IPS-NIHi11 (cell line): ENCODE measurements around the gene GNAQ.
"Not testable (repeated sequence)": the region's sequence is repeated elsewhere in the genome, so short reads cannot be mapped to it uniquely, and the experiment has no call there.

Source experiments
- DNase-seq: peaks from one replicate; pipeline ENCODE4 v3.0.0; 2012; ENCODE audit warnings: mixed read lengths, low spot score

Gene GNAQ

DNA sequence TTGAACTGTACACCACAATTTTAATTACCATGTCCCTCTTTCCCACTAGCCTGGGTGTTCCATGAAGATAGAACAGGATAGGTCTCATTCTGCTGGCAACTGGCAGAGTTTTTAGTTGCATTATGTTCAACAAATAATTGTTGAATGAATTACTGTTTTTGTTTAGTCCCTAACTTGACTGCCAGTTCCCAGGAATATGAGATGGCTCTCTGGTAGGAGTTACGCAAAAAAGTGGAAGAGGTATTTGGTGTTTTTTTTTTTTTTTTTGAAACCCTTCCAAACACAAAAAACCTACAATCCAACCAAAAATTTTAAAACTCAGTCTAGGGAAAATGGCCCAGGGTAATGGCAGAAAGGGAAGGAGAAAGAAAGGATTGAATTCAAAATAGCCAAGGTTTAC lies 153.6 kb downstream of the GNAQ start:
- DNase-seq = no peak

DNA sequence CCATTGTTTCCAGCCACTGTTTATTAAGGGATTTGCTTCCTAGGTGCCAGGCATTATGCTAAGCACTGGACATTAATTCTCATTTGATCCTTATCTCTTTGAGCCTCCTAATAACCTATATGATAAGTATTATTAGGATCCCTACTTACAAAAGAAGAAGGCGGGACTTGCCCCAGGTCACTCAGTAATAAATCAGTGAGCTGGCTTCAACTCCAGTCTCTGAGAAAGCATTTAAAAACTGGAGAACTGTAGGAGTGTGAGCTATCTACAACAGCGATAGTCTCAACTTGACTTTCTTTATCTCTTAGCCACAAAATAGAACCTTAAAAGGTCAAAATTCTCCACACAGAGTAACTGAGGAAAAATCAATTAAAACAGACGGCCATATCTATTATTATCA lies 155.0 kb downstream of the GNAQ start:
- no peak for DNase-seq

DNA sequence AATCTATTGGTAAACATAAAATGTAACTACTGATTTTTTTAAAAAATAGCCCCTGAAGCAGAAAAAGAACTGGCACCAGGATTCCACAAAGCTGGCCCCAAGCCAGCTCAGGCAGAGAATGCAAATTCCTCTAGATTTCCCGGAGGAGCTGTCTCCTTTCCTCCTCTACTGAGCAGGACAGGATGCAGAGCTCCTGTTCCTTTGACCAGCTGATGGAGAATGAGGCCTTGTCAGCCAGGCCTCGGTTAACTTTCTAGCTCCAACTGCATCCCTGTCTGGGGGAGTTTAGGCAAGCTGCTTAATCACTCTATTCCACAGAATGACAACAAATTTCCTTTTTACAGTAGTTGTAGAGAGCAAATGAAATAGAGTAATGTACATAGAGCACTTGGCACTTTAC lies 155.5 kb downstream of the GNAQ start:
- DNase-seq = peak; percentile 34

DNA sequence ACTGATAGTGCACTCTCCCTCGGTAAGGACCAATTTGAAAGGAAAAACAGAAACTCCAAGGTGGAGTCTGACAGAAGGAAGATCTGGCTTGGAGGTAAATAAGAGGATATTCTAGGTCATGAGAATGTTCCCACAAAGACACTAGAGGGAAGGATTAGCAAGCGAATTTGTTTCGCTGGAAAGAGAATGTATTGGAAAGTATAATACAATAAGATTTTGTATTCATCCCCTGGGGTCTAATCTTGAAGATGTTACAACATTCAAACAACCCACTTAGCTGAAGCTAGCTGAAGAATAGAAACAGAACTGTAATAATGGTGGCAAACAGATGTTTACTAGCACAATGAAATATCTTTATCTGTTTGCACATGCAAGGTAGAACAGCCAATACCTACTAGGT lies 158.7 kb downstream of the GNAQ start:
- no peak for DNase-seq

DNA sequence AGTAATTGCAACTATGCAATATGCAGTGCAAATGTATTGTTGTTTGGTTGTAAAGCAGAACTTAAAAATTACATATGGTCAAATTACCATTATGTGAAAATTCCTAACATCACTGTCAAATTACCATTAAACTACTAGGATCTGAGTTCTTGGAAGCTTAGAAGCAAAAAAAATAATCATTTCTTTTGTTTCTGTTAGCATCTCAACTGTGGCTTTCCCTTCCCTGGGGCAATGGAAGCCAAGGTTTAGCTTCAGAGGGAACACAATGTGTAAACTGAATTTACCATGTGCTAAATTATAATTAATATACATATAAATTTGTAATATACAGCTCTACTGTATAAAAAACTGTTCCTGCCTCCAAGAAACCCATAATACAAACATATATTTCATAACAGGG lies 159.4 kb downstream of the GNAQ start:
- no peak for DNase-seq

DNA sequence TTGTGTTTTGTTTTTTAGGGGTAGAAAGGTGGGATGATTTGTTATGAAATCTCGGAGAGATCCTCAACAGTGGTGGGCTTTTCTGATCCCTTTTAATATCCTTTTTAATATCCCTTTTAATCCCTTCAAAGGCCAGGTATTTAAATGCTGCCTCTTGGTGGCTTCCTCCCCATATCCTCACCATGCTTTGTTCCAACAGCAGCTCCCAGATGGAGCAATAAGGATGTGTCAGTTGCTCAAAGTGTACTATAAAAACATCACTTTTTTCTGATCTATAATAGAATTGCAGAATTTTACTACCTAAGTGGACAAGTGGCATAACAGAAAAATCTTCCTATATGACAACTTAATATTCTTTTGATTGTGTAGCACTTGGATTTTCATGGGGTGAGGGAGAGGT lies 160.1 kb downstream of the GNAQ start:
- DNase-seq = no peak

DNA sequence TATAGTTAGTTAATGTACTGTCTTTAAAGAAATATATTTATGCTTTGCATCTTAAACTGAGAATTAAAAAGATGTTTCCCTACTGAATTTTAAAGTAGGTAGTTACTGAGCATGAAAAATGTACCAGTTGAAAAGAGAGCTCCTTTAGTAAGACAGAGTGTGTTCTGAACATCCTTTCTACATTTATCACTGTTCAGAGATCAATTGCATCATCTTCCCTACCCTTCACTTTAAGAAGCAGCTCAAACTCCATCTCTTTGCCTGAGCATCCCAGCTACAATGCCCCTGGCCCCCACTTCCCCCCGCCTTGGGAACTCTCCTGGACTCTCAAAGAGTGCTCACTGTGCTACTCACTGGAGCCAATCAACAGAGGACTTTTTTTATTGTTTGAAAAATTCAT lies 164.7 kb downstream of the GNAQ start:
- DNase-seq = no peak

DNA sequence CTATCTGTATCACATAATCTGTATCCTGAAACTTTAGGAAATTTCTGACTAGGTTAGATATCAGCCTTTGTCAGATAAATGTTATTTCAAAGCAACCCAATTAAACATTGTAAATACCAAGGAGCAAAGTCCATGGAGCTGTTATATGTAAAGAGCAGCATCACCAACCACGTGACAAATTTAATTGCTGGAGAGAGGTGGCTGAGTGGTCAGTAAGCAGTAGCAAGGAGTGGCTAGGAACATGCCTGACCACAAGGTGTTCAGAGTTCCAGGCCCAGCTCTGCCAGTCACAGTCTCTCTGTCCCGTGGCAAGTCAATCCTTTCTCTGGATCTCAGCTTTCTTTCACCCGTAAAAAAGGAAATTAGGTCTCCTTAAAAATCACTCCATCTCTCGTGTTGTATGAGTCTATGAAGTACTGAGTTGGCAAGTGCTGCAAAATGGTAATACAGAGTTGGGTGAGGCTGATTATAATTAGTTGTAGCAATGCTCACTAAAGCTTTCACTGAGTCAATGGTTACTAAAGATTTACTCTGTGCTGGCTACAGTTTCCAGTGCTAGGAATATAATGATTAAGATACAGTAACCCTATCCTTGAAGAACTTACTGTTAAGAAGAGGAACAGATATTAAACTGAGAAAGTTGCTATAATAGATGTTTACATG lies 166.1 kb downstream of the GNAQ start:
- DNase-seq = no peak

DNA sequence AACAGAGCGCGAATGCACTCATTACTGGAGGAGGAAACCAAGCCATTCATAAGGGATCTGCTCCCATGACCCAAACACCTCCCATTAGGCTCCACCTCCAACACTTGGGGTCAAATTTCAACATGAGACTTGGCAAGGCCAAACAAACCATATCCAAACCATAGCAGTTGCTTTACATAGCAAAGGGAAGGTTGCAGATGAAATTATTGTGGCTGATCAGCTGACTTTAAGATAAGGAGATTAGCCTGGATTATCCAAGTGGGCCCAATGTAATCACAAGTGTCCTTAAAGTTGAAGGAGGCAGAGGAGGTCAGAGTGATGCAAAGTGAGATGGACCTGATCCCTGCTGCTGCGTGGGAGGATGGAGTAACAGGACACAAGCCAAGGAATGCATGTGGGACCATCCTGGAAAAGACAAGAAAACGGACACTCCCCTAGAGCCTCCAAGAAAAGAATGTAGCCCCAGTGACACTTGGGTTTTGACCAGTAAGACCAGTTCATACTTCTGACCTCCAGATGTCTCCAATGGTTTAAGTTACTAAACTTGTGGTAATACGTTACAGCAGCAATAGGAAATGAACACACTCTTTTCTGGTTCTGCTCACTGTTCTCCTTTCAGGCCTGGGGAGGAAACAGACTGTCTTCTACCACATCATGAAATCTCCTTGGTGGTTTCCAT lies 167.3 kb downstream of the GNAQ start:
- DNase-seq = no peak

DNA sequence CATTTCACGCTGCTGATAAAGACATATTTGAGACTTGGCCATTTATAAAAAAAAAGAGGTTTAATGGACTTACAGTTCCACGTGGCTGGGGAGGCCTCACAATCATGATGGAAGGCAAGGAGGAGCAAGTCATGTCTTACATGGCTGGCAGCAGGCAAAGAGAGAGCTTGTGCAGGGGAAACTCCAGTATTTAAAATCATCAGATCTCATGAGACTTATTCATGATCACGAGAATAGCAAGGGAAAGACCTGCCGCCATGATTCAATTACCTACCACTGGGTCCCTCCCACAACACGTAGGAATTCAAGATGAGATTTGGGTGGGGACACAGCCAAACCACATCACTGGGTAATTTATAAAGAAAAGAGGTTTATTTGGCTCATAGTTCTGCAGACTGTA lies 168.0 kb downstream of the GNAQ start:
- not testable (repeated sequence) for DNase-seq

DNA sequence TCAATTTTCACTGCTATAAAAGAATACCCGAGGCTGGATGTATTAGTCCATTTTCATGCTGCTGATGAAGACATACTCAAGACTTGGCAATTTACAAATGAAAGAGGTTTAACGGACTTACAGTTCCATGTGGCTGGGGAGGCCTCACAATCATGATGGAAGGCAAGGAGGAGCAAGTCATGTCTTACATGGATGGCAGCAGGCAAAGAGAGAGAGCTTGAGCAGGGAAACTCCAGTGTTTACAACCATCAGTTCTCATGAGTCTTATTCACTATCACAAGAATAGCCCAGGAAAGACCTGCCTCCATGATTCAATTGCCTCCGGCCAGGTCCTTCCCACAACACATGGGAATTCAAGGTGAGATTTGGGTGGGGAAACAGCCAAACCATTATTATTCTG lies 170.7 kb downstream of the GNAQ start:
- not testable (repeated sequence) for DNase-seq

DNA sequence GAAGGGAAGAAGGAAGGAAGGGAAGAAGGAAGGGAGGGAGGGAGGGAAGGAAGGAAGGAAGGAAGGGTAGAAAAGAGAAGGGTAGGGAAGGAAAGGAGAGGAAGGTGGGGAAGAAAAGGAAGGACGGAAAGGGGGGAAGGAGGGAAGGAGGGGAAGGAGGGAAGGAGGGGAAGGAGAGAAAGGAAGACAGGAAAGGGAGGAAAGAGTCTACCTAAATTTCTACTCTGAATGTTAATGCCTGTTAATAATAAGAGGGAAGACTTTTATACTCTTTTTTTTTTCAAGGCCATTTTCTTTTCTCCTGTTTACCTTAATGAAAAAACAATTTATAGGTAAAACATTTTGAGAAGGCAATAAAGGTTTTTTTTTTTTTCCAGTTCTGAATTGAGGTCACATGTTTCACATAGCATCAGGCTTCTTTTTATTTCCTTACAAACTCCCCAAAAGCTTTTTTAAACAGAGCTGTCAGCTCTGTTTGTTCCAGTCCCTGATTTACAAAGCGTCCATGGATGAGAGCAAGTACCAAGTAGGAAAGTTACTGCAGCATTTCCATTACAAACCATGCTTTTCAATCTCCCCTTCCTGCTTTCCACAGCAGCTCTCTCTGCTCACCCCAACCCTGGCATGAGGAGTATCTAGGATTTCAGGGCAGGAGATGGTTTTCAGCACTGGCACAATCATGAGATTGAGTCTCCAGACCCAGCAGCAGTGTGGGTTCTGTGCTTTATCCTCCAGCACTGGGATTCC lies 173.9 kb downstream of the GNAQ start:
- no peak for DNase-seq

DNA sequence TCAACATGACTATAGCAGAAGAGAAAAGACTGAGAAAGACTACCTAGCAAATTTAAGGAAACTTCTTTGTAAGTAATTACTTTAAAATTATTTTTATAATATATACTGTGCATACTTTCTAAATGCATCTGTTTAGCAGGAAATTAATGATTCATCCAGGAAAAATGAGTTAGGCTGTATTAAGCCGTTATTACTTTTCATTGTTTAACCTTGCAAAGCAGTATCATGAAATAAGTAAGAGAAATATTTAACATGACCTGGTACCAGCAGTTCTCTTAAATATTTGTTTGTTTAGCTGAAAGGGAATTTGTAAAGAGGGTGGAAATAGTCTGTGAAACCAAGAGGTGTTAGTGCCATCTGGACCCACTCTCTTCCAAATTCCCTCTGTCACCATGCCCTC lies 175.0 kb downstream of the GNAQ start:
- no peak for DNase-seq

DNA sequence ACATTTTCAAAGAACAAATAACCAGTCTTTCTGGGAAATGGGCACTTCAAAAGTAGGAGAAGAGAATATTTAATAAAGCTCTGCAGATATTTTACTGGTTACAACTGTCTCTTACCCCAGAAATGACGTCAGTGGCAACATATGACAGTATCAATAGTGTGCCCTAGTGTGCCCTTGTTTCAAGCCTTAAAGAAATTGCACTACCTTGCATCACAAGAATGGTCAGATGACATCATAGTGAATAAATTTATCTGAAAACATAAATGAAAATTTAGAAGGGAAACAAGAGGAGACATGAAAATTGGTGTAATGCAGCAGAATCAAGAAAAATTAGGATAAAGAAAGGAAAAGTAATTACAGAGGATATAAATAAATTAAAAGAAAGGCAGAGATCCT lies 176.7 kb downstream of the GNAQ start:
- DNase-seq = no peak

DNA sequence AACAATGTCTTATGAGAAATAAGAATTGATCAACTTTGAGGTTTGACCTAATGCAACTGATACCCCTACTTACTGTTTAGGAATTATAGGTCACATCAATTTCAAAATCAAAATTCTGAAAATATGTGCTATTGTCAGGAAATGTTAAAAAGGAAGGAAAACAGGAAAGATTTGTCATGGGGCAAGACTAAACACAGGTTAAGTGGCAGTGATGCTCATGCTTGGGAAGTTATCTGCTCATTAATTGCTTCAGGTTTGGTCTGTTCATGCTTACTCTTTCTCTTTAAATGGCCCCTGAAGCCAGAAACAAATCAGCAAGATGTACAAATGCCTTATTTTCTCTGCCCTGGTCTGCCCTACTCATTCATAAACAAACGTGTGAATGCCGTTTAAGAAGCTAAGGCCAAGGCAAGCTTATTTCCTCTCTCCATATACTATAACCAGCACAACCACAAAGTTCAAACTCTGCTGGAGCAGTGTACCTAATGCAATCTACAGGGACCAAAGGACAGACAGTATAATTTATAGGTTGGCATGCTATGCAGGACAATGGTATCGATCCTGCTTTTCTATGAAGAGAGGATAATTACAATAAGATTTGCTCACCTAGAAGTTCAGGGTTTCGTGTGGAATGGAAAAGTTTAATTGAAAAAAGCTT lies 177.2 kb downstream of the GNAQ start:
- DNase-seq = no peak

DNA sequence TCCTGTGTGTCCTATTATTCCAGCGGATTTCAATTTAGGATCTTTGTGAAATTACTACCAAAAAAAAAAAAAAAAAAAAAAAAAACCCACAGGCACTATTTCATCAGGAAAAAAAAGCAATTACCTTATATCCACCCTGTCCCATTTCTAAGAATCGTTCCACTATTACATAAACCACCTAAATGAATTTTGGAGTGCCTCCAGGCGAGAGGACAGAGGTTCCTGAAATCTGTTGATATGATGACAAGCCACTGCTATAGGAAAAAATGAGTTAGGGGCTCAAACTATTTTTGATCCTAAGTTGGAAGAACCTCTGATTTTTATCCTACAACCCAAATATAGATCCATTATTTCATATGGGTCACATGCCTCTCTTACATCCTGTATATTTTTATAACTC lies 177.9 kb downstream of the GNAQ start:
- no peak for DNase-seq

DNA sequence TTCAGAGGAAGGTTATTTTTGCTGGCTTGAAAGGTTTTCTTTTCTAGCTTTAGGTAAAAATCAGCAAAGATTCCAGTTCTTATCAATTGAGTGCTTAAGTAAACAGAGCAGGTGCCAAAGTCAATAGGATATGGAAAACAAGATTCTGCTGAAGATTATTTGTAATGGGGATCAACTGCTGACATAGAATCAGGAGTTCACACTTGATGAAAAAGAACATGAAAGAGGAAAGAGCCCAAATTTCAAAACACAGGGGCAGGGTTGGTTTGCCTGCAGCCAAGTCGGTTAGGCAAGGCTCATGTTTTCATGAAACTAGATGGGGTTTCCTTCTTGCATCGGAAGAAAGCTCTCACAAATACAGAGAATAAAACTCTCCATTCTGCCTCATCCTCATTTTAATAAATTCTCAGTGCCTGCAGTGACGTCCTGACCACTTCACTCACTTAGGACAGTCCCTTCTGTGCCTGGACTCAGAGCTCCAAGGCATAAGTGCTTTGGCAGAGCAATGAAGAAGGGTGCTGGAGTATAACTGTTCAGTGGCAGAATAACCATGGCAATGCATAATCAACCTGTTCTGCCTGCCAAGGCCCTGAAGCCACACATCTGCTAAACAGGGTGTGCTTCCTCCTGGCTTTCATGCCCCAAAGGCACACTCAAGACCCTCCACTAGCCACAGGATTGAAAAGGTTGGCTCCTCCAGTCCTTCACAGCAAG lies 179.6 kb downstream of the GNAQ start:
- DNase-seq = no peak

DNA sequence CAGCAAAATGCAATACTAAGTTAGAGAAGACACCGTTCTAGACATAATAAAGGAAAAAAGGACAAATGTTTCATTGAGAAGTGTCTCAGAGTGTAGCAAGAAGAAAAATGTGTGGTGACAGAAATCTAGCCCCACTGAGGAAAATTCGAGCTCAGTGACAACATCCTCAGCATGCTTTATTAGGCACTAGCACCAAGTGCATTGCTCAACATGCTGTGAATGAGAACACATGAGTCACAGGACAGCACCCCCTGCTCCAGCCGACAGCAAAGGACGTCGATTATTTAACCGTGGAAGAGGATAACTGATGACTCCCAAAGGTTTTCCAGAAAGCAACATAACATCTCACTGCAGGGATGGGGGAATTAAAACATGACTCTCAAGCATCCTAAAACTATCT lies 182.7 kb downstream of the GNAQ start:
- no peak for DNase-seq

DNA sequence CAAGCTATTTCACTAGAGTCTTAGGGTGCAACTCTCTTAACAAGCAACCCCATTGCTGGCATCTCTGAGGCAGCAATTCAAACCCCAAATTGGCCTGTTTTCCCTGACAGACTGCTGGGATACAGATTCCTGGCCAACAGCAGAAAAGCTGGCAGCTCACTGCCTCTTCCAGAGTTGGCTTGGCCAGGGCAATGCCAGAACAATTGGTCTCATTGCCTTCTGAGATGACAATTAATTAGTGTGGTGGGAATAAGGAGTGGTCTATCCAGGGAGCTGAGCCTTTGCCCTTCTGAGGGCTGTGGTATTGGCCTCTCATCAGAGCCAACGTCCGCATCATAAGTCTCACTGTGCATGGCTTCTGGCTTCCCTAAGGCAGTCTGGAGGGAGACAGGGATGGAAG lies 183.2 kb downstream of the GNAQ start:
- no peak for DNase-seq

DNA sequence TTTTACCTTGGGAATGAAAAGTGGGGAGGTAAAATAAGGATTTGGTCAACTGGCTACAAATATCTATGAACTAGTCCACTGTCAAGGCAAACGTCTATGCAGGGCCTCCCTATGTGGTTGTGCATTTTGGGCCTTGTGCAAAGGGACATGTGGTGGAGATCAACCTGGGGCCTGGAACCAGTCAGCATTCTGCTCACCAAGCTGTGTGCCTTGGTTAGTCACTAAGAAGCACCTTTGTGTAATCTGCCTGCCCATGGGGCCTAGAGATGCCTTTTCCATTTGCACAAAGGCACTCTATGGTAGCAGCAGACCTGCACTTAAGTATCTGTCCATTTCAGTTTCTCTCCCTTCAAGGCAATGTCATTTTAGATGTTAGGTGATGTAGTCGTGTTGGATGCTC lies 184.0 kb downstream of the GNAQ start:
- no peak for DNase-seq

DNA sequence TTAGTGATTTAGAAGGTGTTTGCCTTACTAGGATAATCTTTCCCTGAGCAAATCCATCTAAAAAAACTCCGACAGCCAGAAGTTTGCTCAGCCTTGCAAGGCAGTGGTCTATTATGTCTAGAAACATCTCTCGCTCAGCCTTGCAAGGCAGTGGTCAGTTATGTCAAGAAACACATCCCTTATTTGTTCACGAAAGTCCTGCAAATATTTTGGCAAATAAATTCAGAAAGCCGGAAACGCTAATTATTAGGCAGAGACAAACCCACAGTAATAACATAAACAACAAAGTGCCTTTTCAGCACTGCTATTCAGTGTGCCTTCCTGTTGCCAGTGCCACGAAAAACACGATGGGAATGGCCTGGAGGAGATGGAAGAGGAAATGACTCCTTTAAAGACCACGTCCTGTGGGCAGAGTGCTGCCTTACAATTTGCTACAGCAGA lies 184.5 kb downstream of the GNAQ start:
- no peak for DNase-seq

DNA sequence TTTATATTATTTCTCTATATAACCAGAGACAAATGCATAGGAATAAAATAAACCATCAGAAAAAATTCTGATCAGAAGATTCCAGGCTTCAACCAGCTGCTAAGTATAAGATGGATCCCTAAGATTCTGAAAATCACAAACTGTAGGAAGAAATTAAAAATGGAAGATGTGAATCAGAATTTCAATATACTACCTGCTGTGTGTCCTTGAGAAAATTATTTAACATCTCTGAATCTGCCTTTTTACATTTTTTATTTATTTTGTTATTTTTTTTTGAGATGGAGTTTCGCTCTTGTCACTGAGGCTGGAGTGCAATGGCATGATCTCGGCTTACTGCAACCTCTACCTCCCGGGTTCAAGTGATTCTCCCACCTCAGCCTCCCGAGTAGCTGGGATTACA lies 187.2 kb downstream of the GNAQ start:
- no peak for DNase-seq

DNA sequence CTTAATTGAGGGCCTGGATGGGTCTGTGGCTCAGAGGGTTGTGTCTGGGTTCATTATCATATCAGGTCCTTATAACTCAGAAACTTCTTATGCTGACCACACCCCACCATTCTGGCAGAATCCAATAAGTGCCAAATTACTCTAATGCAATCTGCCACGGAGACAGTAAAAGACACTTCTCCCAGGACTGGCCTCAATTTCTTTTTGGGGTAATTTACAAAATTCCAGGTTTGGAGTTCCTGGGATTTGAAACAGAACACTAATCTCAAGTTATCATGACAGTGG lies 187.8 kb downstream of the GNAQ start:
- no peak for DNase-seq
